Pons (tissue), 1 donor: Measurements from ENCODE around the gene MYBBP1A.

ENCODE experiments used
- DNase-seq: peaks from one replicate; pipeline ENCODE4 v3.0.0-alpha.2; 2016; ENCODE audit warnings: low spot score

The MYBBP1A gene

DNA sequence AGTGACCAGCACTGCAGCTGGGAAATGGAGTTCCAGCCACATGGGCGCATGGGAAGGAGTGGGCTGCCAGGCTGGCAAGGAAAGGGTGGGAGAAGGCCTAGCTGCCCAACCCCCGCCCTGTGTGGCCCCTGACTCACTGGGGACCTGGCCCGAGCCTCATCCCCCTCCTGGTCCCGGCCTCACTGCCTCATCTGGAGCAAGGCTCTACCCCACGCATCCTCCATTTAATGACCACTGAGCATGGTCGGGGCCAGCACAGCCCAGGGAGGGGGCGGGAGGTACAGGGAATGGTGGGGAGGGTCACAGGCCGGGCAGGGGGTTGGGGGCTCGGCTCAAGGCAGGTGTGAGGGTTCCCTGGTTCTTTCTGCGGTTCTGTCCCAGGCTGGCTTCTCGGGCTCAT is 40.4 kb downstream of the MYBBP1A start:
- no peak for DNase-seq

DNA sequence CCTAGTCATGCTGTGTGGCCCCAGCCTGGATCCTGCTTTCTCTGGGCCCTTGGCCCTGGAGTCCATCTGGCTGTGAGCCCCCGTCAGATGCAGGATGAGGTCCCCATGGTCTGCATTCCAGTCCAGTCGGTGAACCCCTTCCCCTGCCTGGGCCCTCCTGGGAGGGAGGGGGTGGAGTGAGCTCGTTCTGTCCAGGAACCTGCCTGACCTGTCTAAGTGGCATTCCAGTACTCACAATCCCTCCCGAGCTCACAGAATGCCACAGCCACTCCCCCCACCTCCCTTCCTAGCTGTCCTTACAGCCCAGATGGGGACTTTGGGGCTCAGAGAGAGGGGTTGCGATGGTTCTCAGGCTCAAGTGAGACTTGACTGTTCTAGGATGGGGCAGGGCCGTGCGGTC is 41.0 kb downstream of the MYBBP1A start:
- DNase-seq = no peak

DNA sequence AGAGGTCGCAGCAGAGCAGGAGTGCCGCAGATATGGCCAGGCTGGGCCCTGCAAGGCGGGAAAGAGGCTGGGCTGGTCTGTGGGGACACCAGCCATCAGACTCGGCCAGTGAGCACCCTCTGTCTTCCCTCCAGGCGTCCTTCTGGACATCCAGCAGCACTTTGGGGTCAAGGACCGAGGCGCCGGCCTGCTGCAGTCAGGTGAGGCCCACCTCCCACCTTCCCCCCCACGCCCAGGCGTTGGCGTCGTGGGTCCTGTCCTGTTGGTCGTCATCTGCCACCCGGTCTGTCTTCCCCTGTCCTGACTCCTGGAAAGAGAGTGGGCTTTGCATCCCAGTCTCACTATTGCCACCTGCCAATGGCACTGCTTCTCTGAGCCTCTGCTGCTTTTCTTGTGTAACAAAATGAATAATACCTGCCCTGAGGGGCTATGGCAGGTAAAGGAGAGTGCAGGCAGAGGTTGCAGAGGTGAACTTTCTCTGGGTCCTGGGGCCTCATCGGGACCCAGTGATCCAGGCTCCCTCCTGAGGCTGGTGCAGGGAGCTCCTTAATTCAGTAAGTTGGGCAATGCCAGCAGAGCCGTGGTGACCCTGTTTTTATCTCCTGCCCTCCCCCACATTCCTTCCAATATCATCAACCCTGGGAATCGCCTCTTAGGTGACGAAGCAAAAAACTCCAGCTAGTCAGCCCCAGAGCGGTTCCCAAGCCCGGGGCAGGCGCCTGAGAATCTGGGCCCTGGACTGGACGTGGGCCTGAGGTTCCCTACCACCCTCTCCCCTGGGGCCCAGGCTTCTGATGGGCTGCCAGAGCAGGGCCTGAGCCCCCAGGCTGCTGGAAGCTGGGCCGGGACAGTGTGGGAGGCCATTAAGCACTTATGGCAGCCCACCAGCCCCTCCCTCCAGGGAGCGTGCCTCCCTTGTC is 41.8 kb downstream of the MYBBP1A start:
- DNase-seq = no peak

DNA sequence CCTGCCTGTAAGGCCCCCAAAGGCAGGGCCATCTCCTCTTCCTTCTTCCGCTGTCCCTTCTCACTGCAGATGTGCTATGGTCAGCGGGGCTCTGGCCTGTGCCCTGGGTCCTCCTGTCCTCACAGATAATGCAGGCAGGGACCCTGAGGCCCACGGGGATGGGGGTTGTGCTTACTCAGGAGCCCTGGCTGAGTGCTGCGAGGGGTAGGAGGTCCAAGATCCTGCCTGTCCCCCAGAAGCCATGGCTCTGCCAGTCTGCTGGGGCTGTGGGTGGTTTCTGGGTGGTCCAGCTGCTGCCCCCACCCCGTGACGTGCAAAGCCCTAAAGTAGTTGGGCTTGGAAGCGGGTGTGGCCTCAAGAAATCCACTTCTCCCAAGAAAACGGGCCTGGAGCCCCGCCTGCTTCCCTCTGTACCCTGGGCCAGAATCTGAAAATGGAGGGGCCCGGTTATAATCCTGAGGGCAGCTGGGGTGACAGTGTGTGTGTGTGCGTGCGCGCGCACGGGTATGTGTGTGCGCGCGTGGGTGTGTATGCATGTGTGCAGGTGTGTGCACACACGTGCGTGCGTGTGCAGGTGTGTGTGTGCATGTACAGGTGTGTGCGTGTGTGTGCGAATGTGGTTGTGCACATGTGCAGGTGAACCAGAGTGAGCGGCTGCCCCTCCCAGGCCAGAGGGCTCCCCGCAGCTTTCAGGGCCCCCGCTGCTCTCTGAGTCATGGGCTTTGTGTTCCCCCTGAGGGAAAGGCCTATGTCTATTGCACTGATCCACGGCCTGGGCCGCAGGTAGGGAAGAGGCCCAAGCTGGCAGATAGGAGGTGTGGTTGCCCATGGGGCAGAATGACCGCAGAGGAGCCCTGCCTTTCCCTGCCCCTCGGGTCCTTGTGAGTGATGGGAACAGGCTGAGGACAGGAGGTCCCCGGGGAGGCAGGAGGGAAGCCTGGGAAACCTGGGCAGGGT is 42.8 kb downstream of the MYBBP1A start:
- DNase-seq = no peak

DNA sequence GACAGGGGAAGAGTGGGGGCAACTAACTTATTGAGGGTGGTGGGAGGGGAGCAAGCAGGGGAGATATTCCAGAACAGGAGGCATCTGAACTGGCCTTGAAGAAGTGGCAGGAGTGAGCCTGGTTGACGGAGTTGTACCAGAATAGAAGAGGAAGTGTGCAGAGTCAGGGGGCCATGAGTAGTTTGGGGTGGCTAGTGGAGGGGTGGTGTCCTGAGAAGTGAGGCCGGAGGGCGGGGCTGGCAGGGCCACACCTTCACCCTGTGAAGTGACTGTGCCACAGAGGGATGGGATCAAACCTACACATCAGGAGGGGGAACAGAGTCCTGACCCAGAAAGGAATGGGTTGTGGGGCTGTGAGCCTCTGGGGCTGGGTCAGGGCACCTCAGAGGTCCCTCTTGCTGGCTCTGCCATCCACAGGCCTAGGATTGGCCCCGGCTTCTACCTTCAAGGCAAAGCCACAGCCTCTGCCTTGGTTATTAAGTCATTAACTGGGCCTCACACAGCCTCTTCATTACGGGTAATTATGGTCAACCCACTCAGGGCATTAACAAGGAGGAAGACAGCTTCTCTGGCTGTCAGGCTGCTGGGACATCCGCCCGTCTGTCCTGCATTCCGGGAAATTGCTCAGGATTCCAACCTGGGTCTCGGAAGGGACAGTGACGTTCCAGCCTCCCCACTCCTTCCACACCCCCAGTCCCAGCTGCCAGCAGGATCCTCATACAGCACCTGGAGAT is 43.8 kb downstream of the MYBBP1A start:
- peak; percentile 59 for DNase-seq

DNA sequence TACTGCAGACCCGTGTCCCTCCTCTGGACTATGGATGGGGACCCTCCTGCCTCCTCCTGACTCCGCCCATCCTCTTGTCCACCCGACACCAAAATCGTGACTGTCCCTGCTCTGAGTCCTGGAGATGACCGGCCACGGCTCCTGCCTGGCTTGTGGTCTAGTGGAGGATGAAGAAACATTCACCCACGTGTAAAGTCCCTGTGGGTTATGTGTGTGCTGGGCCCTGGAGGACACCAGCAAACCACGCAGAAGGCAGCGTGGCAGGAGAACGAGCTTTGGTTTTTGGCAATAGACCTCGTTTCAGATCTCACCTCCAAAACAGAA is 44.6 kb downstream of the MYBBP1A start:
- no peak for DNase-seq

DNA sequence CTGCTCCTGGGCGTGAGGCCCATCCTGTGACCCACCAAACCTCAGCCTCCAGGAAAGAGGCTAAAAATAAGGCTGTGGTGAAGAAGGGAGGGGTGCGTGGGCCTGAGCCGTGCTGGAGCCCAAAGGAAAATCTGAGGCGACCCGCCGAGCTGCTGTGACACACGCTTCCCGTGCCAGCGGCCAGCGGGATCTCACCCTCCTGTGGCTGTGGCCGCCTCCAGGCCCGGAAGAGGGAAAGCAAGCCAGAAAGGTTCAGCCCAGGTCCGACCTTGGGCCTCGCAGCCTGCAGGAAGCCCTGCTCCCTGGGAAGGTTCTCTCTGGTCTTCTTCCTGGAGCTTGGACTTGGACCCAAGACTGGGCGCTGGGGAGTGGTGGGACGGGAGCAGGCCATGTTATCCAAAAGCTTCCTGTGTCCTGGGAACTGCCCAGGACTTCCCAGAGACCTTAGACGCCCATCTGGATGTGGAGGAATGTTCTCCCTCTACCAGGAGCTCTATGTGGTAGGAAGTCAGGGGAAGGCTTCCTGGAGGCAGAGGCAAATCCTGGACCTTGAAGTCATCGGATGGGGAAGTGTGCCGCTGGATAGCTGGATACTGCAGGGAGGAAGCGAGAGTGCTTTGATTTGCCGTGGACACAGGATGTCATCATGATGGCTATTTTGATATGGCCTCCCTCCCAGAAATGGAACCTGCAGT is 45.1 kb downstream of the MYBBP1A start:
- no peak for DNase-seq

DNA sequence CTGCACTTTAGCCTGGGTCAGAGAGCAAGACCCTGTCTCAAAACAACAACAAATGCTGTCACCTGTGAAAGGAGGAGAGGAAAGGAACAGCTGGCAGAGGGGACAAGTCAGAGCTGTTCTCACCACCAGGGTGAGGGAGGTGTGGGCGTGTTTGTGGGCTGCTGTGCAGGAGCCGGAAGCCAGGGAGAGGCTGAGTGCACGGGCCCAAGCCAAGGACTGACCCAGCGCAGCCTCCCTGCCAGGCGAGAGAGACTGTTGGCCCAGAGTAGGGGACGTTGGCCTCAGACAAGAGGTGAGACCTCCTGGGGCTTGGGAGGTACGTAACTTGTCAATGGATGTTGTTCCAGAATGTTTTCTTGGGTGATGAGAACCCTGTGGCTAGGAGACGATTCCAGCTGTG is 45.8 kb downstream of the MYBBP1A start:
- no peak for DNase-seq

DNA sequence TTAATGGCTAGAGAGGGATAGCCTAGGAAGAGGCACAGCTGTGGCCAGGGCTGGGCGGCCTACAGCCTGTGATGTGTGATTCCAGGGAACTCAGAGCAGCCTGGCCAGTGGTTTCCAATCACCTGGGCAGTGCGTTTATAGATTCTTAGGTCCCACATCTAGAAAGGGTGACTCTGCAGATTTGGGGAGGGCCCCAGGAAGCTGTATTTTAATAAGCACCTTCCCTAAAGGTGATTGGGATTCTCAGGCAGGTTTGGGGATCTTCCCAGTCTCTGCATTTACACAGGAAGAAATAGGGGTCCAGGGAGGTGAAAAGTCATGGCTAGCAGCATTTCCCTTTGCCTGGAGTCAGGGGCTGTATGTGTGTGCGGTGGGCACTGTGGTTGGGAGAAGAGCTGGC is 47.0 kb downstream of the MYBBP1A start:
- no peak for DNase-seq

DNA sequence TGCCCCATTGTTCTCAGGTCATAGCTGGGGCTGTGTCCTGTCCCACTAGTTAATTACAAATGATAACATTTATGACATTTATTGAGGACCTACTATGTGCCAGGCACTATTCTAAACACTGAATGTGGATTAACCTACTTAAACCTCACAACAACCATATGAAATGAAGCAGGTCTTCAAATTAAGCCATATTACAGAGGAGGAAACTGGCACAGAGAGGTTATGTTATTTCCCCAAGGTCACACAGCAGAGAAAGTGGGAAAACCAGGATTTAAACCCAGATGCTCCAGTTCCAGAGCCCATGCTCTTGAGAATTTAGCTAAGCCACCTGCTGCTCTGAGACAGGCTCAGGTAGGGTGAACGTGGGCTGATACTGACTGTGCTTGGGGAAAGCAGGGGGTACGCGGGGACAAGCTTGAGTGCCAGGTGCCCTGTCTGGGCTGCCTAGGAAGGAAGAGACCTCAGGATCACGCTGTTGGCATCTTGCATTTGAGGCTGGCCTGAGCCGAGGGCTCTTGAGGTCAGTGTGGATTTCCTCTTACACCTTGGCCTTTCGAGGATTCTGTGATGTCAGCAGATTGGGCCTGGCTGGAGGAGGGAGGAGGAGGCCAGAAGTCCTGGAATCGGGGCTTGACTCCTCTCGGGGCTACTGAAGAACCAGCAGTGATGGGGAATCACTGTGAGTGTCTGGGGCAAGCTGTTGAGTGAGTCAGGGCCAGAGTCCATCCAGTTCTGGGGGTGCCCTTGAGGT is 47.6 kb downstream of the MYBBP1A start:
- DNase-seq = no peak

DNA sequence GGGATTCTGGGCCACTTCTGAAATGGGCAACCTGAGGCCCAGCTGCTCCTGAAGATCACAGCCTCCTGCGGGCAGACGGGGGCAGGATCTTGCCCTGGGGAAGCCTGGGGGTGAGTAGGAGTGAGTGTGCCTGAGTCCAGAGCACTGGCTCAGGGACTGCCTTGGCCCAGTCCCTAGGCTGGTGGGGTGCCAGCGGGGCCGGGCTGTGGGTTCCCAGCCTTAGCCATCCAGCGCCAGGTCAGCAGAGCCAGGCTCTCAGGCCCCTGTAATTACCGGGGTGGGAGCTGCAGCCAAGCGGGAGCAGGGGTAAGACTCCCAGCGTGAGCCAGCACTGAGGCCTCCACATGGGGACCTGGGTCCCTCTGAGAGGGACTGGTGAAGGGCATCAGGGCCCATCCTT is 48.3 kb downstream of the MYBBP1A start:
- no peak for DNase-seq

DNA sequence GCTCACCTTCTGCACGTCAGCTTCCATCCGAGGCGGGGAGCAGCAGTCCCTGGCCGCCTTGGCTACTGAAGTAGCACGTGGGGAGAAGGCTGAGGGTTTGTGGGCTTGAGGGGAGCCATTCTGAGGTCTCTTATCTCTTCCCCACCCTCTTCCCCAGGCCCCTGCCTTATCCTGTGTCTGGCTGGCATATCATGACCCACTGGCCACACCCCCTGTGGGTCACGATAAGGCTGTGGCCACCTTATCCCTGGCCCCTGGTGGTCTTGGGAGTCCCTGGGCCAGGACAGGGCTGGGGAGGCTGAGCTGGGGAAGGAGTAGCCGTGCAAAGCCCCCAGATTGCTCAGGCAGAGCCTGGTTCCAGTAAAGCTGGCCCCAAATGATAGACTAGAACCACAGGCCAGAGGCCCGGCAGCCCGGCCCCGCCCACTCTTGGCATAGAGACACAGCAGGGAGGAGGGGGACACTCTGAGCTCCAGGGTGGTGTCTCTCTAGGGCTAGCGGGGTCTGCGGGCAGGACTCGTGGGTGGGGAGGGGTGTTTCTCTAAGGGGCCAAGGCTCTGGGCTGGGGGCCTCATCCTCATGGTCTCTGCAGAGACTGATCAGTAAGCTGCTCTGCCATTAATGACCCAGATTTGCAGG is 48.9 kb downstream of the MYBBP1A start:
- DNase-seq = no peak

DNA sequence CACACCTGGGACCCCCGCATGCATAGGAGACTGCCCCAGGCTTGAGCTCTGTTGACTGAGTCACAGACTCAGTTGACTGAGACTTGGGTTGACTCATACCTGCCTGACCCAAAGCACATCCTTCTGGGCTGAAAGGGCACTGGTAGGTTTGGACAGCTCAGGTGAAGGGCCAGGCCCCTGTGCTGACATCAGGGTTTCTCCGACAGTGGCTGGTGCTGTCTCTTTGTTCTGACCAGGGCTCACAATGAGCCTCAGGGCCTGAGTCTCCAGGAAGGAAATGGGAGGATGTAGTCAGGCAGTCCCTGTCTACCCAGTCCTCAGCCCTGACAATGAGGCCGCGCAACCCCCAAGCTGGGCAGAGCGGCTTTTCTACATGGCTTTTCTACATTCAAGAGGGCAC is 50.0 kb downstream of the MYBBP1A start:
- no peak for DNase-seq

DNA sequence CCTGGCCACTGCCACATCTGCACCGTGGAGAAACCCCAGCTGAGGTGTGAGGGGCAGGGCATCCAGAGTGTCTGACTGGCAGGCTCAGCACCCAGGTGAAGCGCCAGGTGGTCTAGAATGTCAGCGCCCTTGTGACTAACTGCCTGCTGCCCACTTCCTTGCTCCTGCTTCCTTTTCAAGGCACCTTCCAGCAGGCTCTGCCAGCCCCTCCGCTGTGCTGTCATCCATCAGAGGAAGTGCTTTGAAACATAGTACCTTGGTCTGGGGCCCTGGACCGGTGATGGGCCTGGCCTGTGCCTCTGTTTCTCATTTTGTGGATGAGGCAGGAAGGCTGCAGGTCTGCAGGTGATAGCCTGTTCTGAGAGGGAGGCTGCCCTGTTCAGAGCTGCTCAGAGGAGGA is 51.0 kb downstream of the MYBBP1A start:
- DNase-seq = no peak

DNA sequence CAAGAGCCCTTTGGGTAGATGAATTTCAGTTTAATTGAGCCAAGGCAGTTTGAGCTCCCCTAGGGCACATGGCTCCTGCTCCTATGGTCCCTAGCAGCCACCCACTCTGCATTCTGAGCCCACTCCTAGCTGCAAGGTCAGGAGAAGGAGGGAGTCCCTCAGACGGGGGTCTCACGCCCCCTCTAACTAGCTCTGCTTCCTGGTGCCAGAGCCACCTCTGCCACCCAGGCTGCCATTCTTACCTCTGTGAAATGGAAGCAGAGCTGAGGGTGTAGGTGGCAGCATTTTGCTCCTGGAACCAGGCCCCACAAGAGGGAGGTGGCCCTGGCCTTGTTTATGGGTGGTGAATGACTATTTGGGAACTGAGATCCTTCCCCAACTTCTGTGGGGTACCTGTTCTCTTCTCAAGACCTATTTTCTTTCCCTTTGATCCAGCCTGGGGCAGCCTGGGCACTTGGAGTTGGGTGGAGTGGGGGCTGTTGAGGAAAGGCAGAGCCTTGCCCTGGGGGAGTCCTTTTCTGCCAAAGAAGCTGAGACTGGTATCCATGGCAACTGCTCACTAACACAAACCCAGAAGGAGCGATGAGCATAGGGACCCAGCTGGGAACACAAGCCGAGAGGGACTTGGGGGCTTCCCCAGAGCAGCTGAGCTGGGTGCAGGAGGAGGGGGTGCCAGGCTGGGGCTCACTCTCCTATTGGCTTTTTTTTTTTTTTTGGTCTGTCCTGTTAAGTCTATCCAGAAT is 51.7 kb downstream of the MYBBP1A start:
- no peak for DNase-seq

DNA sequence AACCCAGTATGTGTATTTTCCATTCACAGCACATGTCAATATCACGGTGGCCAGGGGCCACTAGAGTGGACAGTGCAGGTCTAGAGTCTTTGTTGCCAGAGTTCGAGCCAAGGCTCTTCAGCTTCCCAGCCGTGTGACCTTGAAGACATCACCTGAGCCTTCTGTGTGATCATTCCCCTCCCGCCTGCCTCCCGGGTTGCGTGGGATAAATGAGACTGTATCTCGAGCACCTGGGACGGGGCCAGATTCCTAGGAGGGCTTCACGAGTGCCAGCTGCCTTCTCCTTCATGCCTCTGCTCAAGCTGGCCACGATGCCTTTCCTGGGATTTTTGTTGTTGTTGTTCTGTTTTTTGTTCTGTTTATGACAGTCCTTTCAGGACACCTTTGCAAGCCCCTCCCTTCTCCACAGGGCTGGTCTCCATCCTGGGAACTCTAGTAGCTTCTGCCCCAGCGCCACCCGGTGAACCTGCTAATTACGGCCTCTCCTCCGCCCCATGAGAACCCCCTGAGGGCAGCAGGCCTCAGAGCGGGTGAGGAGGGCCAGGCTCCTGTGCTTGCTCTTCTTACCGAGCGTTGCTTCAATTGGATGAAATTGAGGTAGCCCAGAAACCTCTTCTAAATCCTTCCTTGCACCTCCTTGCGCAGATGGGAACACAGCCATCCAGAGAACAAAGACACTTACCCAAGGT is 52.6 kb downstream of the MYBBP1A start:
- no peak for DNase-seq

DNA sequence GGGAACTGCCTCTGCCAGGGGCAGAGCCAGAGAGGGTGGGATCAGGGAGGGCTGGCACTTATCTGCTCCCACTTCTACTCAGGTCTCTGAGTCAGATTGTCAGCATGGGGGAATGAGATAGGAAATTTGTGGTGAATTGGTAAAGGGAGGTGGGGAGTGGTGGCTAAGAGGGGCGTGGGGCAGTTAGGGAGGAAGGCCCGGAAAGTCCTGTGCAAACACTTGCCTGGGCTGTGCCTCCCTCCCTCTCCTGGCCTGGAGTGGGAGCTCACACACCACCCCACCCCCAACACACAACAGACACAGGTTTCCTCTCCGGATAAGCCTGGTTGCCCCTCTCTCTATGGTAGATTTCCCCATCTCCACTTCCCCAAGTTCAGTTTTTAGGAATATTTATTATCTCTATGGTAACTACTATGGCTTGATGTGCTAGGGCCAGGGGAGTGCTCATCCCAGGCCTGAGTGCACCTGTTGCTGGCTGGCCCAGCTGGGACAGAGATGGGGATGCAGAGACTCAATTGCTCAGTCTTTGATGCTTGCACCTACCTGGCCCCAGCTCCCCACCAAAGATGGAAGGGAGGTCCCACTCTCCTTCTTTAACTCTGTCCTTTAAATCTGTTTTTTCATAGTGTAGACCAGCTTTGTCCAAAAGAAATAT is 53.8 kb downstream of the MYBBP1A start:
- no peak for DNase-seq

DNA sequence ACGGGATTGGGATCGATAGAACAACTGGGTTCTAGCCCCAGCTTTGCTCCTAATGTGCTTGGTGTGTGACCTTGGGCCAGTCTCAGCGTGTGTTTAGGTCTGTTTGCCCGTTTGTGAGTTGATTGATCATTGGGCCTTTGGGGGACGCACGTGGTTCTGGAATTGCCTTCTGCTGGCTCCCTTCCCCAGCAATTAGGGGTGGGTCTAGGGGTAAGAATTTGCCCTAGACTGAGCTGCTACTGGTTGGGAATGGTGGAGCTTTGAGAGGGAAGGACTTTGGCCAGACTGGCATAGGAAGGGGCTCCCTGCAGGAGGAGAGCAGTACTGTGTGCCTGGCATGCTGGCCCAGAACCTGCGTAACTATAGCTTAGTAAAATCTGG is 55.0 kb downstream of the MYBBP1A start:
- no peak for DNase-seq
